ENCODE measurements around the gene AUTS2.

The AUTS2 gene

GRCh38 chr7:70660819-70661191, 1062.5 kb downstream of the AUTS2 start:
- no peak for DNase-seq

- DNase-seq = no peak
Measured at GRCh38 chr7:70663680-70664079, 1065.4 kb downstream of the AUTS2 start.

- DNase-seq = no peak
Measured at GRCh38 chr7:70665997-70666396, 1067.7 kb downstream of the AUTS2 start.

DNA sequence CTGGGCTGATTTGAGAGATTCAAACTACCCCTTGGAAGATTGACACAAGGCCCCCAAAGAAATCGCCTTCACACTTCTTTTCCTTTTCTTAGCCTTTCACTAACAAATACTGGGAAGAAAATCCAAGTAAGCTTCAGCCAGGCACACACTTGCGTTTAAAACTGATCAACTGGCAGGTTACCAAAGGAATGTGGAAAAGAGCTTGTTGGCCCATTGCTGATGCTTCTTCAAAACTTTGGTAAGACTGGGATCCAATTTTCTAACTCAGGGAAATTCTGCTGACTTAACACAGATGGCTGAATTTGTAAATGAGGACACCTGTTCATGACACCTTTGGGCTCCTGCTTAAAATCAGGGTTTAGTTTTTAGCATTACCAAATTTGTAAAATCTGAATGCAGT, 1069.1 kb downstream of the AUTS2 start:
- DNase-seq = no peak

GRCh38 chr7:70668606-70669358, 1070.5 kb downstream of the AUTS2 start:
- DNase-seq = no peak

DNA sequence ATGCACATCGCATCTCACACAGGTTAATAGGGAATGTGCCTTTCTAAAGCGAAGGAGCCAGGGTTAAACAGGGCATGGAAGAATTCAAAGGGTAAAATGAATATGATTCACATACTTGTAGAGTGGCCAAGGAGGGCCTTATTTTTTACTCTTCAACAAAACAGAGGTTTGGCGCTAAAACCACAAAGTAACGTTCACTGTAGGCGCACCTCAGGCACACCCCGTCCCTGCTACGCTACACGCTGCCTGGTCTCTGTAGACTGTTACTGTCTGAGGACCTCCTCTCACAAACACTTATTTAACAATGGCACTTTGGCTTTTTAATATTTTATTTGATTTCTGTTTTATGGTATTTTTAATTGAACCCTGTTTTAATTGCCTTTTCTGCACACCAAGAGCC, 1071.6 kb downstream of the AUTS2 start:
- DNase-seq = no peak

- DNase-seq = no peak
Measured at GRCh38 chr7:70670288-70670687, 1072.0 kb downstream of the AUTS2 start.

- no peak for DNase-seq
Measured at GRCh38 chr7:70673778-70674570, 1075.7 kb downstream of the AUTS2 start.

DNA sequence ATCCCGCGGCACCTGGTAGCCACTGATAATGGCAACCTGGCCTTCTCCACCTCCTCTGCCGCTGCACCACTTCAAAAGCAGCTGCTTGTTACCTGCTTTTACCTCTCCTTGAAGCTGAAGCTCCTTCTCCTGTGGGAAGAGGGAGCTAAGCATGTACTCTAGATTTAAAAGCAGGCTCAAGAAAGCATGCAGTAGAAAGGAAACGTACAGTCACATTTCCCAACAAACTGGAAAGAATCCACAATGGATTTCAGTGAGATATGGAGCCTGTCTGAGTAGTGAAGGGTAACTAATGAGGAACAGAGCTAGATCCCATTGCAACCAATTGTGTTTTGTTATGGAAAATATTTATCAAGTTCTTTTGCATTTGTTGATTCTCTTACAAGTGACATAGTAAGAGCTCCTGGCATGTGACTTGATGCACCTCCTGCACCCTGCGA, 1076.3 kb downstream of the AUTS2 start:
- DNase-seq = no peak

DNA sequence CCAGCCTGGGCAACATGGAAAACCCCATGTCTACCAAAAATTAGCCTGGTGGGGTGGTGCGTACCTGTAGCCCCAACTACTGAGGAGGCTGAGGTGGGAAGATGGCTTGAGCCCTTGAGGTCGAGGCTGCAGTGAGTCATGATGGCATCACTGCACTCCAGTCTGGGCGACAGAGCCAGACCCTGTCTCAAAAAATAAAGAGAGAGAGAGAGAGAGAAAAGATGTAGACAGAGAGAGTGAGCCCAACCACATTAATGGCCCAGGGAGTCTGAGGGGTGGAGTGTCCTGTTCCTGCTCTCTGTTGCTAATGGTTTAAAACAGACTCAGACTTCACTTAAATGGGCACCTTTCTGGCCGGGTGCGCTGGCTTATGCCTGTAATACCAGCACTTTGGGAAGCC, 1078.0 kb downstream of the AUTS2 start:
- DNase-seq = no peak

DNA sequence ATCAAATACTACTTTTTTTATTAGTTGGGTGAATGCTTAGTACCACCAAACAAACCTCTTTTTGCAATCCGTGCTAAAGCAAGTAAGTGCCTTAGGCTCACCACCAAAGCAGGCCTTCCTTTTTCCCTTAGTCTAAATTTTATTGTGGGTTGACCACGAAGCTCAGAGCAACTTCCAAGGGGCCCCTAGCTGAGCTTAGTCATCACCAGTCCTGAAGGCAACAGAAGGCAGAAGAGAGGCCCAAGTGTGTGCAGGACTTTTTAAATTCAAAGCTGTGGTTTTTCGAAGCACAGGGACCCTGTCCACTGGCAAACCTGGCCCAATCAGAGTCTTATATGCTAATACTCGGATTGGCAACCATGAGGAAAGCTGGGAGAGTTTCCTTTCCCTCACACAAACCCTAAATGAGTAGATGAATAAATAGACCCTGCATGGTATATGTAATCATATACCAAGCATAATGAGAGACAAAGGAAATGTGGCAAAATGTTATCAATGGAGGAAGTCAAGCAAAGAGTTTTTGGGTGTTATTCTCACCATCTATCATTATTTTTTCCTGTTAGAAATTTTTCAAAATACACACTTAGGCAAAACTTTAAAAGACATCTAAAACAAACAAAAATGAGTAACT, 1080.5 kb downstream of the AUTS2 start:
- DNase-seq = no peak

DNA sequence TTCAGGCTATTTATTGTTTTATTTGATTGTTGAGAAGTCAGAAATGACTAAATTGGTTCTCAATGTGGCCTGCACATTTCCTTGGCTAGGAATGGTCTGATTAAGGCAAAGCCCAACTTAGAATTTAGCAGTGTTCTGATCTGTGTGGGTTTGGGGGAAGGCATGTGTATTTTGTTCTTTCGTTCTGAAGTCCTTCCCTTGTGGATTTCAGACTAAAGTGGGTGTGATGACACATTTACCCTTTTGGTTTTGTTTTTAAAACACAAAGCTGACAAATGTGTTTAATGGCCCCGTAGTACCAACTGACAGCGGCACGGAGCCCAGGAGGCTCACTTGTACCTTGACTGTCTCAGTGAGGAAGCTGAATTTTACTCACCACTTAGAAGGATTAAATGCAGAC, 1081.4 kb downstream of the AUTS2 start:
- no peak for DNase-seq

- no peak for DNase-seq
Measured at GRCh38 chr7:70680306-70680705, 1082.0 kb downstream of the AUTS2 start.

DNA sequence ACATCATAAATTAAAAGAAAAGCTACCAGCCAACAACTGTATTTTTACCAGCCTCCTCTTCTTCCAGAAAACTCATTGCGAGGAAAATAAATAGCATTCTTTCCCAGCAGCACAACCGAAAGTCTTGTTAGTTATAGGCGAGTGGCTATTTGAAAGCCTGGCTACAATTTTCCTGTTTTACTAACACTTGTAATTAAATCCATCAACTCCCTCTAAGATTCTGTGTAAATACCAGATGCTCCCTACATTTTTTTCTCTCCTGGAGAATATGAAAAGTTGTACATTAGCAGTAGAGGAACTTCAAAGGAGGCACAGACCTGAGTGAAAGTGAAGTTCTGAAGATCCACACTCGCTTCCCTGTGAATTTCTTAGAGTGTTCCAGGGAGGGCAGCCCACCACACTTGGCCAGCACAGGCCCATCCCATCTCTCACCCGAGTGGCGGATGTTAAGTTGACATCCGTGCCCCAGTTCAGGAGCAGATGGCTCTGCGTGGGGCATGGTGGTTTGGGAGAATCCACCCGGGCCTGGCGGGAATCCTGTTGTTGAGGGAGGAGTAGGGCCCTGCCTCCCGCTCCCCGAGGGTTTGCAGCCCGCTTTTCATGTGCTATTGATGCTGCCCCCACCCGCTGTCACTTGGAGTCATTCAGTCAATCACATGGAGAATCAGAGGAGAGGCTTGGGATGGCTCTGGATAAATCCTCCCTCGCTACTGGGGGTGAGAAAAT, 1082.6 kb downstream of the AUTS2 start:
- no peak for DNase-seq

DNA sequence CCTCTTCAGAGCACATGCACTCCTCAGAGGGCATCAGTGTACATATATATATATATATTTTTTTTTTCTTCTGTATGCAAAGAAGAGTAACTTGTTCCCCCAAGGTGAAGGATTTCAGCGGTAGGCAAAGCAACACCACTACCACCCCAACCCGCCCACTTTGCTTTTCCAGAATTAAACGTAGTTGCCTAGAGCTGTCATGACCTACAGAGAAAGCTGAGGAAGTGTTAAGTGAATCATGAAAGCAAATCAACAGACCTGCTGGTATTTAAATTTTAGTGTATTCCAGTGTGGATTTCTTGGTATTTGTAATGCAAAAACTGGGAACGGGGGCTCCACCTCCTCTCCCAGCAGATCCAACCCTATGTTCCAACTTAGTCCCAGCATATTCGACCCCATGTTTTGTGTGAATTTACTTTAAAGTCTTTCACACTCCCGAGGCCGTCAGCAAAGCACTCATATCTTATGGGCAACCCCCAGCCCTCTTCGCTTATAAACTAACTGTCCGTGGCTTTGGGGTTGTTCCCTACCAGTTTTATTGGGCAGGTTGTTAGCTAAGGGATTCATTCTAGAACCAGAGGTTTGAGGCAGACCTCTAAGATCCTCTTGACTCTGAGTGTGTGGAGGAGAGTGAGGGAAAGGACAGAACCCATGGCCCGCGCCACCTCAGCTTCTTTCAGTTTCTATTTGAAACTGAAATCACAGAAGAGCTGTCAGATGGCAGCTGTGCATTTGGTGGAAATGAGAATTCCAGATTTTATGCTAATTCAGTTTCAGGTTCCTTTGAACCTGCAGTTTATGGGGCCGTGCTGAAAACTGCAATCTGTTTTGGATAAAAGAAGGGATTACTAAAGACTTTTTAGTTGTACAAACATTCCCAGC, 1083.4 kb downstream of the AUTS2 start:
- no peak for DNase-seq

- DNase-seq = no peak
Measured at GRCh38 chr7:70684173-70684572, 1085.9 kb downstream of the AUTS2 start.

GRCh38 chr7:70693321-70693685, 1095.0 kb downstream of the AUTS2 start:
- DNase-seq = no peak

DNA sequence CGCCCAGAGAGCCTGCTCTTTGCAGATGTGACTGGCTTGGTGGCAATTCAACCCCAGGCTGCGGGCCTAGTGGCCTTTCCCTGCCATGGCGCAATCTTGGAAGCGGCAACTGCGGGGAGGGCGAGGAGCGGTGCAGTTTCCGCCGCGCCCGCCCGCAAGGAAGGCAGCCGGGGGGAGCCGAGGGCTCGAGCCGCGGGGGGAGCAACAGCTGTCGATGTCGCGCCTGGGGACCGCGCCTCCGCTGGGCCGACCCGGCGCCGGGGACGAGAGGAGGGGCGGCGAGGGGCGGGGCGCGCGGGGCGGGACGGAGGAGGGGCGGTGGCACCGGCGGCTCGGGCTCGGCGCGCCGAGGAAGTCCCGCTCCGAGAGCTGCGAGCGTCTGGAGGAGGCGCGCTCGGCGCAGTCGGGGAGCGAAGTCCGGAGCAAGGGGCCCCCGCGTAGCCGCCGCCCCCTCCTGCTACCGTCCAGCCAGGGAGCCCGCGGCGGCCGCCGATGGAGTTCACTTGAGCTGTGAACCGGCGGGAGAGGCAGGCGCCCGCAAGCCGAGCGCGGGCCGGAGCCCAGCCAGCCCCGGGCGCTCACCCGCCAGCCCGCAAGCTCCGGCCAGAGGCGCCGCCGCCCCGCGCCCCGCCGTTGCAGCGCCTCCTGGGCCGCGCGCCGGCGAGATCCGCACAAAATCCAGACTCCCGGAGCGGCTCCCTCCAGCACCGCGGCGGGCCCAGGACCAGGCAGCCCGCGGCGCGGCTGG, 1095.6 kb downstream of the AUTS2 start:
- peak; percentile 64 for DNase-seq

GRCh38 chr7:70694434-70694970, 1096.2 kb downstream of the AUTS2 start:
- DNase-seq = no peak

DNA sequence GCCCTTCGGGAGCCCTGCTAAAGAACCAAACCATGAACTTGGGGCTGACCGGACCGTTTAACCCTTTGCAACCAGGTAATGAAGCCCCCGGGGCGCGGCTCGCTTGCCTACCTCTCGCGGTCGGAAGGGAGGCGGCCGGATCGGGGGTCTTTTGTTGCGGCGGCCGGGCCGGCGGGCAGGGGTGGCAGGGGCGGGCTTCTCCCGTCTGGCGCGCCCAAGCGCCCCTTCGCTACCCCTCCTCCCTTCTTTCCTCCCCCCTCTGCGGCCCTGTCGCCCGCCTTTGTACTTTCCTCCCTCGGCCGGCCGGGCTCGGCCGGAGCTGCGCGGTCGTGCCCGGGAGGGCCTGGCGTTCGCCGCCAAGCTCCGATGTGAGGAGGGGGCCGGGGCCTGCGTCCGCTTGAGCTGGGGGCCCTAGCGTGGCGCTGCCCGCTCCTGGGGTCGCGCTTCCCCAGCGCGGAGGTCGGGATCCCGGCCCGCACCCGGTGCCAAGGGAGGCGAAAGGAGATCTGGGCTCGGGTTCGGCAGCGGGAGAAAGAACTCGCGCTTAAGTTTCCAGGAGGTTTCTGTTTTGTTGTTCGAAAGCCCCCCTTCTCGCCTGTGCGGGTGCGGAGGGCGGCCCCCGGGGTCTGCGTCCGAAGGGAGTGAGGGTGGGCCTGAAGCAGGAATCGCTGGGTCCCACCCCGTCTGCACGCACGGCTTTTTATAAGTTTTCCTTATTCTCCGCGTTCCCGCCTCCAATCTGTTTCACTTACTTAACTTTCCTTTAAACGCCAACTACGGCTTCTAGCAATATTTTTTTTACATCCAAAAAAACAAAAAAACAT, 1096.9 kb downstream of the AUTS2 start:
- DNase-seq = no peak

- DNase-seq = no peak
Measured at GRCh38 chr7:70695795-70696083, 1097.5 kb downstream of the AUTS2 start.

Measured in activated CD8-positive, alpha-beta memory T cell treated with anti-CD3 and anti-CD28 coated beads, Interleukin-2, amount 50 U/mL, for 48 hours (primary cell).